Chondrocyte (in vitro differentiated cells): ENCODE measurements around the gene MRPL32. TPM values are rescaled to one million over a fixed set of nuclear protein-coding genes. Genes with fewer than 3 reads are reported as not detected.

Experiments
- DNase-seq: peaks from one replicate; pipeline ENCODE4 v3.0.0; 2021; ENCODE audit warnings: mixed read lengths, low spot score
- H3K27ac Mint-ChIP-seq: one replicate; pipeline ENCODE4 v1.8.0; 2021; ENCODE audit warnings: mild to moderate bottlenecking, moderate library complexity, mixed read lengths; ENCODE audit not compliant: unreplicated experiment
- H3K27me3 Mint-ChIP-seq: 2 replicates; pipeline ENCODE4 v1.8.0; 2021; ENCODE audit warnings: low read depth, mixed read lengths
- H3K36me3 Mint-ChIP-seq: 2 replicates; pipeline ENCODE4 v1.8.0; 2021; ENCODE audit warnings: low read depth, mixed read lengths
- H3K4me1 Mint-ChIP-seq: 2 replicates; pipeline ENCODE4 v1.8.0; 2021; ENCODE audit warnings: low read depth, mild to moderate bottlenecking, mixed read lengths
- H3K4me3 Mint-ChIP-seq: one replicate; pipeline ENCODE4 v1.8.0; 2021; ENCODE audit warnings: mild to moderate bottlenecking, moderate library complexity, mixed read lengths; ENCODE audit not compliant: unreplicated experiment
- H3K9me3 Mint-ChIP-seq: 2 replicates; pipeline ENCODE4 v1.8.0; 2021; ENCODE audit warnings: low read depth, mixed read lengths
- CTCF ChIP-seq: fragments of 200-600 bp; sonication (generic); IDR thresholded peaks from 2 replicates; pipeline ENCODE4 v1.5.0; 2021; ENCODE audit warnings: antibody characterized with exemption, mild to moderate bottlenecking, moderate library complexity
- total RNA-seq: library from RNA; stranded (reverse); gene quantifications from 3 replicates; pipeline ENCODE4 v1.2.1, GENCODE V29; 2021

The MRPL32 gene
- total RNA-seq, 1 donor from 2014 or later = 35.9 TPM

GRCh38 chr7:42893346-42894240 is 38.6 kb upstream of the MRPL32 start:
- Mint-ChIP-seq H3K36me3 (peaks cover 8% of the 10 kb centered on the region), H3K27ac (no peak overlapping the region)

GRCh38 chr7:42900842-42901241 is 31.3 kb upstream of the MRPL32 start:
- no peaks in the 10 kb centered on the region for H3K27me3 Mint-ChIP-seq

More at GRCh38 chr7:42893346-42894240, 38.6 kb upstream of the MRPL32 start:
- Mint-ChIP-seq H3K4me1 (peaks cover 8% of the 10 kb centered on the region), H3K27me3 (no peaks in the 10 kb centered on the region), H3K9me3 (peaks cover 18% of the 10 kb centered on the region), H3K4me3 (no peak overlapping the region)
- TF ChIP-seq CTCF = no peak
- DNase-seq = no peak

GRCh38 chr7:42902331-42902730 is 29.8 kb upstream of the MRPL32 start:
- TF ChIP-seq CTCF = no peak
- Mint-ChIP-seq H3K4me3 (no peak overlapping the region), H3K27me3 (no peaks in the 10 kb centered on the region), H3K27ac (no peak overlapping the region), H3K36me3 (no peaks in the 10 kb centered on the region), H3K9me3 (no peaks in the 10 kb centered on the region), H3K4me1 (no peaks in the 10 kb centered on the region)
- DNase-seq = no peak

More at GRCh38 chr7:42900842-42901241, 31.3 kb upstream of the MRPL32 start:
- H3K9me3 Mint-ChIP-seq = peaks cover 2% of the 10 kb centered on the region
- no peak overlapping the region for H3K27ac Mint-ChIP-seq
- no peaks in the 10 kb centered on the region for H3K4me1 Mint-ChIP-seq
- no peaks in the 10 kb centered on the region for H3K36me3 Mint-ChIP-seq
- DNase-seq = no peak
- TF ChIP-seq CTCF = no peak
- H3K4me3 Mint-ChIP-seq = no peak overlapping the region

- TF ChIP-seq CTCF = no peak
- Mint-ChIP-seq H3K9me3 (no peaks in the 10 kb centered on the region), H3K4me3 (no peak overlapping the region), H3K4me1 (peaks cover 18% of the 10 kb centered on the region), H3K27me3 (no peaks in the 10 kb centered on the region), H3K36me3 (no peaks in the 10 kb centered on the region), H3K27ac (no peak overlapping the region)
- no peak for DNase-seq
These were observed 26.0 kb upstream of the MRPL32 start for GRCh38 chr7:42906181-42906580.

GRCh38 chr7:42907316-42907715 is 24.9 kb upstream of the MRPL32 start:
- Mint-ChIP-seq H3K4me1 (peaks cover 24% of the 10 kb centered on the region), H3K27me3 (no peaks in the 10 kb centered on the region), H3K36me3 (no peaks in the 10 kb centered on the region), H3K4me3 (no peak overlapping the region), H3K27ac (no peak overlapping the region), H3K9me3 (no peaks in the 10 kb centered on the region)
- TF ChIP-seq CTCF = no peak
- DNase-seq = no peak
